HG02759 (cell line): ENCODE data around the gene ITGA2B.
"Not testable (repeated sequence)": the region's sequence is repeated elsewhere in the genome, so short reads cannot be mapped to it uniquely, and the experiment has no call there.

Experiments
- ATAC-seq: cut with Tn5 transposase; IDR thresholded peaks from one replicate; pipeline ENCODE4 v1.9.1; 2021; ENCODE audit warnings: mild to moderate bottlenecking, moderate library complexity; ENCODE audit not compliant: unreplicated experiment

The ITGA2B gene

GRCh38 chr17:44352828-44353671, 36.4 kb downstream of the ITGA2B start:
- no peak for ATAC-seq

GRCh38 chr17:44351961-44352827, 37.3 kb downstream of the ITGA2B start:
- ATAC-seq, result no peak

GRCh38 chr17:44351464-44351863, 38.0 kb downstream of the ITGA2B start:
- no peak for ATAC-seq

- ATAC-seq, result no peak
These were observed 38.7 kb downstream of the ITGA2B start for GRCh38 chr17:44350733-44351226.

DNA sequence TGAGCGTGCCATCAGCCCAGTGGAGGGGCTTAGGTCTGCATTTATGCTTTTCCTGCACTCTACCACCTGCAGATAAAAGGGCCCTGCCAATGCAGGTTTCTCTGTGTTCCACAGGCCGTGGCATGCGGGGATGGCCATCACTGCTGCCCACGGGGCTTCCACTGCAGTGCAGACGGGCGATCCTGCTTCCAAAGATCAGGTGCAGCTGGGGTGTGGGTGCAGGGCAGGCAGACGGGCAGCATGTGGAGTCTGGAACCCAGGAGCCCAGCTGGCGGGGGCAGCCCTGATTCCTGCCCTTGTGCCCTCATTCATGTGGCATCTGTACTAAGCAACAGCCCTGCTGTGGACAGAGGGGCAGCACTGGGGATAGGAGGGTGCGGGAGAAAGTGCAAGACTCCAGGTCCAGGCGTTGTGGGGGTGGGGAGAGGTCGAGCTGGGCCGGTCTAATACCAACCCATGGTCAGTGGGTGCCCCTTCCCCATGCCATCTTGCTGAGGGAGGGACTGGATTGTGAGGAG, 39.8 kb downstream of the ITGA2B start:
- no peak for ATAC-seq

GRCh38 chr17:44348988-44349364, 40.5 kb downstream of the ITGA2B start:
- ATAC-seq, result no peak

DNA sequence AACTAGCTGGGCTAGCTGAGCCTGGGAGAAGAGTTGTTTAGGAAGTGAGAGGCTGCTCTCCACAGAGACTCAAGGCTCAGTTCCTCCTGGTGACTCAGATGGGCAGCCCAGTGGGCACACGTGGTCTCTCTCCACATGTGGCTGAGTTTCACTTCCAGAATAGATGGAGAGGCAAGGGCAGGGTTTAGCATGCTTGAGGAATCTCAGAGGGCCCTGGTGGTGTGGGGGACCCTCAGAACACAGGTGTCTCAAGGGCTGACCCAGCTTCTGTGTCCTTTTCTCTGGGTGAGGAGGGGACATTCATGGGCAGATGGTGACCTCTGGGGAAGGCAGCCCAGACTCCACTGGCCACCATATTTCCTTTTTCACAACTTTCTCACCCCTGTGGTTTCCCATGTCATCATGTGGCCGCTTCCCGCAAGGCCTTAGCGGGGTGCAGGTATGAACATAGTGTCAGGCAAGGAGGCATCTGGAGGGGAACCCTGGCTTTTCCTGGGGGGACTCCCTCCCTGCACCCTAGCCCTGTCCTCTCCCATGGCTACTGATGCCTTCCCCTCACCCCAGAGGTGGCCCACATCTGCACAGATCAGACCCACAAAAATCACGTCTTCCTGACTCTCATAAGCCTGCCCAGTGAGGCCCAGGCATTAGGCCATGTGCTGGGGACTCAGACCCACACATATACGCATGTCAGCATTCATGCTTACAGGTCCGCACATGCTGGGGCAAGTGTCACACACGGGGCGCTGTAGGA, 41.0 kb downstream of the ITGA2B start:
- ATAC-seq, result peak; percentile 40

GRCh38 chr17:44347206-44348055, 42.0 kb downstream of the ITGA2B start:
- ATAC-seq, result peak; percentile 28

DNA sequence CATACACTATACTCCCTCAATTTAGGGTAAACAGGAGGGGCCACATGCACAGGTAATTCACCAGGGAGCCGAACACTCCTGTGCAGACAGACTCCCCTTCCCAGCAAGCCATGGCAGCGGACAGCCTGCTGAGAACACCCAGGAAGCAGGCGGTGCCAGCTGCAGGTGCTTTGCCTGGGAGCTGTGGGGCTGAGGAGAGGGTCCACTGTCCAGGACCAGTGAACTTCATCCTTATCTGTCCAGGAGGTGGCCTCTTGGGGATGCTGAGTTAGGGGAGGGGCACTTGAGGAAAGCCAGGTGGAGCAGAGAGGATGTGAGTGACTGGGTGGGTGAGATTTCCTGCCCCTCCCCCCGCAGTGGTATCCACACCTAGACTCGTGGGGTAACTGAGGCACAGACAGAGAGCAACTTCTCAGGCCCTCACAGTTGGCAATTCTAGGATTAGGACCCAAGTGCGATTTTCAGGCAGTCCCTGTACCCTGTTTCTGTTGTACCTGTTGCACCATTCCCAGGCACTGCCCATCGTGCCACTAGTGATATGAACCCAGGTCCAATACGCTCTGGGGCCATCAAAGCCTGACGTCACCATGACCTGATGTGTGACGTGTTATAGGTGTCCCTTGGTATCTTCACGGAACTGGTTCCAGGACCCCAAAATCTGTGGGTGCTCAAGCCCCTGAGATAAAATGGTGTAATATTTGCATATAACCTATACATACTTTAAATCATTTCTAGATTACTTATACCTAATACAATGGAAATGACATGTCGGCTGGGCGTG, 43.2 kb downstream of the ITGA2B start:
- ATAC-seq, result no peak

- ATAC-seq, result peak; percentile 6
These were observed 43.9 kb downstream of the ITGA2B start for GRCh38 chr17:44345454-44346026.

- peak; percentile 59 for ATAC-seq
These were observed 44.5 kb downstream of the ITGA2B start, which contains the start of gene GRN for GRCh38 chr17:44344939-44345453. GRN (plus strand) TSS chr17:44345302; CDS start chr17:44349165, 3,863 bp downstream.

DNA sequence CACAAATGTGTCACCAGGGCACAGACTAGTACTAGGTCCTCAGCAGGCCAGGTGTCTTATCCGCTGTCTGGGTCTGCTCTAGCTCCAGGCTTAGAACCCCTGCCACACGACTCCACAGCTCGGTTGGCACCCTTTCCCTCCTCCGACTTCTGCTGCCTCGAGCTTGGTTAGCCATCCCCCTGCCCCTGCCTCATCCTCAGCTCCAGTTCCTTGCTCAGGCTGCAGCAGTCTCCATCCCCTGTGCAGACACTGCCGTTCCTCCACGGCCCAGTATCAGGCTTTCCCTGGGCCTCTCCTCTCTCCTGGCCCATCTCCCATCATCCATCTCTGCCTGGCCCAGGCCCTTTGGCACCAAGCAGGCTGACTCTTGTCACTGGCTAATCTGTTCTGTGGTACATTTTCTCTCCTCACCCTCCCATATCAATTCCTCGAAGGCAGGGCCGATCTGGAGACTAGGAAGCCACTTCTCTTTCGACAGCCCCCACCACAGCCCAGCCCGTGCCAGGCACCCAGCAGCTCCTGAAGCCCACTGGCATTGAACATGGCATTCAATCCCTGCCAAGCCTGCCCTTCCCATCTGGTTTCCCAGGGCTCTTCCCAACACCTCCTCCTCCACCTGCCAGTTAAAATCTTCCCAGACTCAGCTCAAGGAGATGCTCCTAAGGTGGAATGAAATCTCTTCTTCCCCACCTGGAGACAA, 45.8 kb downstream of the ITGA2B start:
- ATAC-seq, result no peak

GRCh38 chr17:44340553-44340952, 48.9 kb downstream of the ITGA2B start:
- not testable (repeated sequence) for ATAC-seq

DNA sequence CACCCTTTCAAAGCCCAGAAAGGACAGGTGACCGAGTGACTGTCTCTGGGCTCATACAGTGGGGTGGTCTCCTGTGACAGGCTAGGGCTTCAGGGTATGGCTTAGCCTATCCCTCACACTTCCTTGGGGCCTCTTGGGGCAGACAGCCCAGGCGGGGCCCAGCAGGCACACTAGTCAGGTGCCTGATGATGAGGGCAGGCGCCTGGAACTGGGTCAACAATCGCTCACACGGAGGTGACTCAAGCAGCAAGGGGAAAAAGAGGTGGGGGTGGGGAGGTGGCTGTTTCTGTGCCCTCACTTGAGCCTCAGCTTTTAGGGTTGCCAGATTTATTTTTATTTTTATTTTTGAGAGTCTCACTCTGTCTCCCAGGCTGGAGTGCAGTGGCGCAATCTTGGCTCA, 50.7 kb downstream of the ITGA2B start:
- ATAC-seq, result no peak

GRCh38 chr17:44335968-44336367, 53.5 kb downstream of the ITGA2B start:
- no peak for ATAC-seq

- ATAC-seq, result no peak
These were observed 53.9 kb downstream of the ITGA2B start for GRCh38 chr17:44335564-44335963.

DNA sequence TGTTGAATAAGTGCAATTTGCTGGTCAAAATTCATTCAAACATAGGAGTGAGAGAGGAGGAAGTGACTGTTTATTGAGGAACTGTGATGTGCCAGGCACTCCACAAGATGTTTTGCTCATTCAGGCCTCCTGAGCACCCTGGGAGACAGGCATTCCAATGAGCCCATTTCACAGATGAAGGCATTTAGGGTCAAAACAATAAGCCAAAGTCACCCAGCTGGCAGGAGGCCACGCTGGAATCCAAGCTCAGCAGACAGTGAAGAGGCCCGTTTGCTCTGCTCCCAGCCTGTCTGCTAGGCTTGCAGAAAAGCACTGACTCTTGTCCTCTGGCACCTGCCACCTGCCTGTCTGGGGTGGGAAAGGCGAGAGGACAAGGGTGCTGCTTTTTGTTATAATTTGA, 54.7 kb downstream of the ITGA2B start:
- ATAC-seq, result no peak

DNA sequence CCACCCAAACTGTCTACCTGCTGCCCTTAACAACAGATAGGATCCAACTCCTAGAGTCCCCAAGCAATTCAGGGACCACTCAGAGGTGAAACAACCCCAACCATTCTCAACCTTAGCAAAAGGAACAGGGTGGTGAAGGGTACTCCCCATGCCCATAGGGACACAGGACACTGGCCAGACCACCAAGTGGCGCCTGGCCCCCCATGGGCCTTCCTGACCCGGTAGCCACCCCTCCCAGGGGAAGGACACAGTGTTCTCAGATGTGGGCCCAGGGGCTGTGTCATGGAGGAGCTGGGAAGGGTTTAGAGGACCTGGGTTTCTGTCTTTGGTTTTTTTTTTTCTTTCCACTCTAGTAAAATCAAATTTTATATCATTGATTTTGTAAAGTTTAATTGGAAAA, 55.1 kb downstream of the ITGA2B start:
- no peak for ATAC-seq
